ENCODE measurements around the gene SHISA7. TPM values are rescaled to one million over a fixed set of nuclear protein-coding genes. Genes with fewer than 3 reads are reported as not detected.

The SHISA7 gene
- total RNA-seq, 1 donor from 2014 or later = not detected

Other genes with a start within 250 kb of the SHISA7 start
- gene PTPRH, start 233.8 kb downstream of the SHISA7 start, total RNA-seq = 0.05 and 0.07 TPM in 2 replicates
- gene TMEM86B, start 214.5 kb downstream of the SHISA7 start, total RNA-seq = 11.2 and 12.6 TPM in 2 replicates
- gene PPP6R1, start 184.3 kb downstream of the SHISA7 start, total RNA-seq = 242 and 247 TPM in 2 replicates
- gene HSPBP1, start 163.2 kb downstream of the SHISA7 start, total RNA-seq = 30.0 and 33.5 TPM in 2 replicates
- 8.1 and 10.0 TPM in 2 replicates for gene BRSK1, start 159.3 kb downstream of the SHISA7 start, total RNA-seq
- 0.93 and 1.4 TPM in 2 replicates for gene TMEM150B, start 118.0 kb downstream of the SHISA7 start, total RNA-seq
- 15.4 and 19.9 TPM in 2 replicates for gene KMT5C, start 103.4 kb downstream of the SHISA7 start, total RNA-seq
- 0.44 and 0.51 TPM in 2 replicates for gene COX6B2, start 88.6 kb downstream of the SHISA7 start, total RNA-seq
- gene GARIN5B, start 80.0 kb downstream of the SHISA7 start, total RNA-seq = not detected in 2 replicates
- gene IL11, start 72.8 kb downstream of the SHISA7 start, total RNA-seq = 0.51 and 0.74 TPM in 2 replicates
- gene TMEM190, start 66.5 kb downstream of the SHISA7 start, total RNA-seq = not detected in 2 replicates
- 11.8 and 14.8 TPM in 2 replicates for gene TMEM238, start 59.0 kb downstream of the SHISA7 start, total RNA-seq
- 2,242 and 2,308 TPM in 2 replicates for gene RPL28, start 57.4 kb downstream of the SHISA7 start, total RNA-seq
- gene UBE2S, start 35.5 kb downstream of the SHISA7 start, total RNA-seq = 167 and 180 TPM in 2 replicates
- 18.3 and 22.5 TPM in 2 replicates for gene ISOC2, start 18.3 kb upstream of the SHISA7 start, total RNA-seq
- gene C19orf85, start 21.5 kb upstream of the SHISA7 start, total RNA-seq = not detected in 2 replicates
- gene ZNF628, start 33.3 kb upstream of the SHISA7 start, total RNA-seq = 6.3 and 8.9 TPM in 2 replicates
- gene NAT14, start 41.9 kb upstream of the SHISA7 start, total RNA-seq = 11.4 and 13.2 TPM in 2 replicates
- gene SSC5D, start 45.1 kb upstream of the SHISA7 start, total RNA-seq = 0.15 and 0.39 TPM in 2 replicates
- gene SBK2, start 93.8 kb upstream of the SHISA7 start, total RNA-seq = not detected in 2 replicates
- not detected in 2 replicates for gene SBK3, start 102.2 kb upstream of the SHISA7 start, total RNA-seq
- gene ZNF579, start 137.5 kb upstream of the SHISA7 start, total RNA-seq = 7.3 and 8.0 TPM in 2 replicates
- 14.9 and 15.5 TPM in 2 replicates for gene FIZ1, start 156.2 kb upstream of the SHISA7 start, total RNA-seq
- gene ZNF524, start 157.0 kb upstream of the SHISA7 start, total RNA-seq = 21.0 and 25.4 TPM in 2 replicates
- gene ZNF865, start 162.3 kb upstream of the SHISA7 start, total RNA-seq = 15.8 and 16.8 TPM in 2 replicates
- gene ZNF784, start 181.3 kb upstream of the SHISA7 start, total RNA-seq = 4.6 and 4.7 TPM in 2 replicates
- 42.6 and 46.1 TPM in 2 replicates for gene ZNF580, start 197.7 kb upstream of the SHISA7 start, total RNA-seq
- gene ZNF581, start 200.3 kb upstream of the SHISA7 start, total RNA-seq = 22.0 and 23.6 TPM in 2 replicates
- gene CCDC106, start 204.9 kb upstream of the SHISA7 start, total RNA-seq = 8.9 TPM in 2 replicates
- 258 and 268 TPM in 2 replicates for gene U2AF2, start 211.7 kb upstream of the SHISA7 start, total RNA-seq
- 55.9 and 58.2 TPM in 2 replicates for gene EPN1, start 231.9 kb upstream of the SHISA7 start, total RNA-seq

Data from T-helper 1 cell treated with Interleukin-12 subunit alpha and Interleukin-12 subunit beta and Interleukin-4 antibody, amounts not matched to agents 30 ng/mL and 1 ng/mL, for 36 hours (primary cell).